Measurements from ENCODE around the gene SLC22A5.

Gene SLC22A5

GRCh38 chr5:132380047-132380446 is 10.5 kb downstream of the SLC22A5 start:
- no peak for DNase-seq (ENCODE audit: low read depth)
- no peak overlapping the region for H3K4me3 ChIP-seq (ENCODE audit: low read length)
- TF ChIP-seq CTCF (conservative IDR thresholded peaks at IDR 0.05; ENCODE audit: low read length) = no peak

- H3K4me3 ChIP-seq (ENCODE audit: low read length) = no peak overlapping the region
- DNase-seq (ENCODE audit: low read depth) = no peak
- TF ChIP-seq CTCF (conservative IDR thresholded peaks at IDR 0.05; ENCODE audit: low read length) = no peak
These were observed 11.2 kb downstream of the SLC22A5 start for GRCh38 chr5:132380741-132381140.

GRCh38 chr5:132381614-132382013 is 12.1 kb downstream of the SLC22A5 start:
- no peak for DNase-seq (ENCODE audit: low read depth)
- no peak overlapping the region for H3K4me3 ChIP-seq (ENCODE audit: low read length)
- no peak for TF ChIP-seq CTCF (conservative IDR thresholded peaks at IDR 0.05; ENCODE audit: low read length)

- H3K4me3 ChIP-seq (ENCODE audit: low read length) = no peak overlapping the region
- no peak for DNase-seq (ENCODE audit: low read depth)
- TF ChIP-seq CTCF (conservative IDR thresholded peaks at IDR 0.05; ENCODE audit: low read length) = no peak
These were observed 13.8 kb downstream of the SLC22A5 start for GRCh38 chr5:132383261-132383660.

GRCh38 chr5:132383984-132384383 is 14.5 kb downstream of the SLC22A5 start:
- TF ChIP-seq CTCF (conservative IDR thresholded peaks at IDR 0.05; ENCODE audit: low read length) = no peak
- H3K4me3 ChIP-seq (ENCODE audit: low read length) = no peak overlapping the region
- DNase-seq (ENCODE audit: low read depth) = no peak

GRCh38 chr5:132384506-132385050 is 15.1 kb downstream of the SLC22A5 start:
- no peak for TF ChIP-seq CTCF (conservative IDR thresholded peaks at IDR 0.05; ENCODE audit: low read length)
- no peak overlapping the region for H3K4me3 ChIP-seq (ENCODE audit: low read length)

GRCh38 chr5:132385326-132386105 is 16.0 kb downstream of the SLC22A5 start:
- DNase-seq (ENCODE audit: low read depth) = peak; percentile 66
- peak; percentile 88 for TF ChIP-seq CTCF (conservative IDR thresholded peaks at IDR 0.05; ENCODE audit: low read length)
- H3K4me3 ChIP-seq (ENCODE audit: low read length) = no peak overlapping the region

More at GRCh38 chr5:132384506-132385050, 15.1 kb downstream of the SLC22A5 start:
- no peak for DNase-seq (ENCODE audit: low read depth)

Data from AG10803 (cell line).